Measurements from ENCODE around the gene GJD3. TPM values are rescaled to one million over a fixed set of nuclear protein-coding genes. Genes with fewer than 3 reads are reported as not detected.
A peak's percentile ranks its signal among the peaks of the same experiment; 100 is the strongest.

GJD3 gene
- total RNA-seq, 2 donors from 2014 or later = 0.40 to 0.85 TPM

DNA sequence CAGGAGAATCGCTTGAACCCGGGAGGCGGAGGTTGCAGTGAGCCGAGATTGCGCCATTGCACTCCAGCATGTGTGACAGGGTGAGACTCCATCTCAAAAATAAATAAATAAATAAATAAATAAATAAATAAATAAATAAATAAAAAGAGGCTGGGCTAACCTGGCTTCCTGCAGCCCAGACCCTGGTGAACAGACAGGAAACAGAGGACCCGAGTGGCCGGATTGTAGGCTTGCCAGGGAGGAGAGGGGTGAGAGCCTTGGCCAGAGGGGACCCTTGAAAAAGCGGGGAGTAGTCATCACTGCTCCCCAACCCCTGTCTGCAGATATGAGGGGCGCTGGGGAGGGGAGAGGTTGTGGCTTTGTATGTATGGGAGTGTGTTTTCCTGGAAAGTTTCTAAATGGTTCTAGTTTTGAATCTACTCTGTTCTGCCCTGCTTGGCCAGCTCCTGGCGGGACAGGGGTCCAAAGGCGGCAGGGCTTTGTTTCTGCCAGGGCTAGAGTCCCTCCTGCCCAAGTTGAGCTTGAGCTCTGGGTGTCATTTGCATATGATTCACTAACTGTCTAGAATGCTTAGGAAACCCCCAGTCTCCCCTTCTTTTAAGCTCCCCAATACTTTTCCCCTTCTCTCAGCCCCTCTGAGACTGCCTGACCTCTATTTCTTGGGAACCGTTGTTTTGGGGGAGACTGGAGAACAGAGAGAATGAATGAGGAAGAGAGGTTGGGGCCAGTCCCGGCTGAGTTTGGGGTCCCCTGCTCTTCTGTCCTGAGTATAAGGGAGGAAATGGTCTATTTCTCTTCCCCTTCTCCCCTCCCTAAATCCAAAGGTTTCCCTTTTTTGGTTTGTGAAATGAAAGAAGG lies 39.2 kb downstream of the GJD3 start:
- no peak for DNase-seq

DNA sequence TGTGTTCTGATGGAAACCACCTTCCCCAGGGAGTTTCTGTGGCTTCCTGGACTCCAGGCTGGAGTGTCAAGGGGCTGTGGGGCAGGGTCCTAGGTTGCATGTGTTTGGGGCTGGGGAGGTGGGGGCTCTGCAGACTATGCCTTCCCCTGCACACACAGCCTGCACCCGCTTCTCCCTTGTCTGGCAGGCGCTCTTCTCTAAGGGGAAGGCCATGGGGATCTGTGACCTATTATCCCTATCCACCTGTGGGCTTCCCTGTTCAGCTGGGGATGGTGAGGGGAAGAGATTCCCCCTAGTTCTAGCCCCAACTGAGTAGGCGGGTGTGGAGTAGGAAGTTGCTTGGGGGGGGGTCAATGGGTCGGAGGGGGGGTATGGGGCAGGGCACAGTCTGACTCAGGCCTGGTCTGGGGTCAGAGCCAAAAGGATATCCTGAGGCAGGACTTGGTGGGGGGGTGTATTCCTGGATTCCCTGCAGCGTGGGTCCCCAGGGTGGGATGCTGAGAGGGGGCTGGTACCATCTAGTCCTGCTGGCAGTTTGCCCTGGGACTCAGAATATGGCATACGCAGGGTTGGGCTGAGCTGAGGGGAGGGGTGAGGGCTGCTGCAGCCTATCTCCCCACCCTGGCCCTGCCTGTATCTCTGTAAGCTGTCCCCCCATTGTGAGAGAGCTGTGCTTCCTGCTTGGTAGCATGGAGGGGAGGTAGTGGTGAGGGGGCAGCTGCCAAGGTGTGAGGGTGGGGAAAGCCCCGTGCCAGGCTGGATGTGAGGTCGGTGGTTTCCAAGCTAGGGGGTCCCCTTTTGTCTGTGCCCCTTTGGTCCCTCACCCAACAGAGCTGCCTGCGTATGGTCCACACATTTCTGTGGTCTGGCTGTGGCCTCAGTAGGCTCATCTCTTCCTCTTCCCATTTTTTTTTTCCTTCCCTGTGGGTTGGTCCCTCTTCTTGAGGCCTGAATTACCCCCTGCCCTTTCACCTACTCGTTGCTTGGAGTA lies 40.9 kb downstream of the GJD3 start:
- H3K36me3 ChIP-seq = no peaks in the 10 kb centered on the region
- H3K9ac ChIP-seq (ENCODE audit: low read depth in 2 of 2, low read length in 2 of 2) = peak overlapping the region; percentile 60 to 81
- H3K27ac ChIP-seq = peak overlapping the region; percentile 84
- peaks cover 27% of the 10 kb centered on the region for H3K4me1 ChIP-seq
- intact Hi-C loops (cut with DNase I) = no loop called here
- DNase-seq = peak; percentile 47
- TF ChIP-seq, protein P1, sequence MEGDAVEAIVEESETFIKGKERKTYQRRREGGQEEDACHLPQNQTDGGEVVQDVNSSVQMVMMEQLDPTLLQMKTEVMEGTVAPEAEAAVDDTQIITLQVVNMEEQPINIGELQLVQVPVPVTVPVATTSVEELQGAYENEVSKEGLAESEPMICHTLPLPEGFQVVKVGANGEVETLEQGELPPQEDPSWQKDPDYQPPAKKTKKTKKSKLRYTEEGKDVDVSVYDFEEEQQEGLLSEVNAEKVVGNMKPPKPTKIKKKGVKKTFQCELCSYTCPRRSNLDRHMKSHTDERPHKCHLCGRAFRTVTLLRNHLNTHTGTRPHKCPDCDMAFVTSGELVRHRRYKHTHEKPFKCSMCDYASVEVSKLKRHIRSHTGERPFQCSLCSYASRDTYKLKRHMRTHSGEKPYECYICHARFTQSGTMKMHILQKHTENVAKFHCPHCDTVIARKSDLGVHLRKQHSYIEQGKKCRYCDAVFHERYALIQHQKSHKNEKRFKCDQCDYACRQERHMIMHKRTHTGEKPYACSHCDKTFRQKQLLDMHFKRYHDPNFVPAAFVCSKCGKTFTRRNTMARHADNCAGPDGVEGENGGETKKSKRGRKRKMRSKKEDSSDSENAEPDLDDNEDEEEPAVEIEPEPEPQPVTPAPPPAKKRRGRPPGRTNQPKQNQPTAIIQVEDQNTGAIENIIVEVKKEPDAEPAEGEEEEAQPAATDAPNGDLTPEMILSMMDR (IDR thresholded peaks at IDR 0.05) = no peak
- H3K27me3 ChIP-seq = no peaks in the 10 kb centered on the region
- no peak overlapping the region for H3K4me3 ChIP-seq
- H3K9me3 ChIP-seq = no peaks in the 10 kb centered on the region

More for the DNA sequence above, 39.2 kb downstream of the GJD3 start:
- no peaks in the 10 kb centered on the region for H3K9me3 ChIP-seq
- H3K4me3 ChIP-seq = no peak overlapping the region
- no peaks in the 10 kb centered on the region for H3K36me3 ChIP-seq
- intact Hi-C loops (cut with DNase I) = no loop called here
- H3K27me3 ChIP-seq = no peaks in the 10 kb centered on the region
- TF ChIP-seq, protein P1 (IDR thresholded peaks at IDR 0.05) = no peak
- peak overlapping the region; percentile 63 for H3K27ac ChIP-seq
- H3K4me1 ChIP-seq = peaks cover 30% of the 10 kb centered on the region
- H3K9ac ChIP-seq (ENCODE audit: low read depth in 2 of 2, low read length in 2 of 2) = peak overlapping the region; percentile 39 to 70

DNA sequence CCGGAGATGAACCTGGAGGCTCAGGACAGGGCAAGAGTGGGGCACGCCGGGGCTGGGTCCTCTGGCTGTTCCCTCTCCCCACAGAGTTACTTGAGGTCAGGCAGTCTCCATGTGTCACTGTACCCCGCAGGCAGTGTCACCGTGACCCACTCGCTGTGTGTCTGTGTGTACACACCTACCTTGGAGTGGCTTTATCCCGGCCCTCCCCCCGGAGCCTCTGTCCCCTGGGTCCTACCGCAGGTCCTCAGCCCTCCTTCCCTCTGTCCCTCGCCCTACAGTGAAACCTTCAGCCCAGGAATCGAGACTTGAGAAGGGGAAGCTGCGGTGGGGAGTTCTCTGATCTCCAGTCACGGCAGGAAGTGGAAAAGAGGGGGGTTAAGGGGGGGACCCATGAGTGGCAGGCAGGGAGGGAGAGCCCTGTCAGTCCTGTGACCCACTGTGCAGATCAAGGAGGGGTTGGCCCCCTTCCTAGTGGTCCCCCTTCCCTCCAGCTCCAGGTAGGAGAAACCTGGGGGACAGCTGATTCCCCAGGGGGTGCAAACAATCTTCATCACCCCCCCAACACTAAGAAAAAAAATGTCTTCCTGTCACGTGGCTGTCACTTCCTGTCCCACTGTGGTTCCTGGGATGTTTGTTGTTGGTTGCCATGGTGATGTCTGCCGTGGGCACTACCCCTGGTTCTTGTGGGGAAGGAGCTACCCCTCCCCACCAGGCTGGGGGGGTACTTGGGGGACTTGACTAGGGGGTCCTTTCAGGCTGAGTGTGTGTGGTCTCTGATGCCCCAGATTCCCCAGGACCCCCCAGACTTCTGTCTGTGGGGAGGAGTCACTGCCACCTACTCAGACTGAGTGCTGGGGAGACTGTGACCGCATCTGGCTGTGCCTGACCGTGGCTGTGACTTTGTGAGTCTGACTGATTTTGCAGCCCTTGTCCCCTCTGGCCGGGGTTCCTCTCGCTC lies 41.9 kb downstream of the GJD3 start:
- no peaks in the 10 kb centered on the region for H3K27me3 ChIP-seq
- peaks cover 23% of the 10 kb centered on the region for H3K4me1 ChIP-seq
- DNase-seq = peak; percentile 71
- peak overlapping the region; percentile 84 for H3K27ac ChIP-seq
- intact Hi-C loops (cut with DNase I) = no loop called here
- TF ChIP-seq, protein P1 (IDR thresholded peaks at IDR 0.05) = no peak
- H3K9ac ChIP-seq (ENCODE audit: low read depth in 2 of 2, low read length in 2 of 2) = peak overlapping the region; percentile 74 to 81
- no peaks in the 10 kb centered on the region for H3K36me3 ChIP-seq
- H3K4me3 ChIP-seq = peak overlapping the region; percentile 24
- no peaks in the 10 kb centered on the region for H3K9me3 ChIP-seq

DNA sequence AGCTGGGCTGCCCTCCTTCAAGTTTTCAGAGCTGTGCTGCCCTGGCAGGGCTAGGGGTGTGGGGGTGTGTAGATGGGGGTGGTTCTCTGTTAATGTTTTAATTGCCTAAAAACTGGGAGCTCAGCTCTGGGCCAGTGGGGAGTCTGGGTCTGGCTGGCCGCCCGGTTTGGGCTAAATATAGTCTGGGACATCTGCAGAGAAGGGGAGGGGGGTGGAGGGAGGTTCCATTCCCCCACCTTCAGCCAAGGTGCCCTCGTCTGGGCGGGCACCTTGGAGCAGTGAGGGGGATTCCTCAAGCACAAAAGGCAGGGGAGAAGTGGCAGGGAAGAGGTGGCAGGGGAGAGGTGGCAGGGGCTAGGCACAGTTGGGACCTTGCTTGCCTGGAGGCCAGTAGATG lies 42.6 kb downstream of the GJD3 start:
- peak overlapping the region; percentile 74 to 81 for H3K9ac ChIP-seq (ENCODE audit: low read depth in 2 of 2, low read length in 2 of 2)
- H3K36me3 ChIP-seq = no peaks in the 10 kb centered on the region
- H3K4me1 ChIP-seq = peaks cover 21% of the 10 kb centered on the region
- no peaks in the 10 kb centered on the region for H3K27me3 ChIP-seq
- DNase-seq = peak; percentile 38
- intact Hi-C loops (cut with DNase I) = no loop called here
- H3K4me3 ChIP-seq = peak overlapping the region; percentile 24
- TF ChIP-seq, protein P1 (IDR thresholded peaks at IDR 0.05) = no peak
- H3K9me3 ChIP-seq = no peaks in the 10 kb centered on the region
- H3K27ac ChIP-seq = peak overlapping the region; percentile 84
